ENCODE results near the gene KIF26B. TPM values are rescaled to one million over a fixed set of nuclear protein-coding genes. Genes with fewer than 3 reads are reported as not detected.

The KIF26B gene
- total RNA-seq, 1 experiment from 2014 or later: 0.04 TPM

DNA sequence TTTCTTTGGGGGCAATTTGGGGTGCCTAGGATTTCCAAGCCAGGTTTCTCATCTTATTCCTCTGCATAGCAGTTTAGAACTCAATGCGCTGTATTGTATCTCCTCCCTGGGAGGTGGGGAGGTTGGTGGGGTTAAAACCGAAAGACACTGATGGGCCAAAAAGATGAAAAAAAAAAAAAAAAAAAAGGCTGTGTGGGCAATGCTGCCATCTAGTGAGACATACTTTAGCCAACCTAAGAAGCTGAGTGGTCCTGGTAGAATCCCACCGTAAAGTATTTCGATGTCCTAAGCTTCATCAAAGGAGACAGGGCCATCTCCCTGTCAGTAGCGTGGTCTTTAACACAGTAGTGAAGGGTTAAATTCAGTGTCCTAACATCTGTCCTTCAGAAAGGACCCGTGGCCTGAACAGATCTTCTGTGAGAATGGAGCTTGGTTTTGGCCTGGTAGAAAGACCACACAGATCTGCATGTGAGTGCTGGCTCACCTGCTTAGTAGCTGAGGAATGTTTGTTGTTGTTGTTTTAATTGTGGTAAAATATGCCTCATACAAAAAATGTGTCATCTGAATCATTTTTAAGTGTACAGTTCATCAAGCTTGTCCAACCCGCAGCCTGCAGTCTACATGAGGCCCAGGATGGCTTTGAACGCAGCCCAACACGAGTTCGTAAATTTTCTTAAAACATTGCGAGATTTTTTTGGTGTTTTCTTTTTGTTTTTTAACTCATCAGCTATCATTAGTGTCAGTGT, 226.2 kb downstream of the KIF26B start:
- Histone ChIP-seq H3K9ac (ENCODE audit: low read length) (no peak overlapping the region), H3K4me1 (ENCODE audit: insufficient read depth, low read length) (no peaks in the 10 kb centered on the region), H2AFZ (ENCODE audit: low read length) (no peak overlapping the region), H3K9me3 (ENCODE audit: low read length) (no peaks in the 10 kb centered on the region), H3K4me3 (ENCODE audit: low read length) (no peak overlapping the region), H3K36me3 (ENCODE audit: low read depth, low read length) (no peaks in the 10 kb centered on the region), H3K27me3 (ENCODE audit: low read length) (peaks cover 70% of the 10 kb centered on the region), H3K27ac (ENCODE audit: low read length) (no peak overlapping the region), H3K79me2 (ENCODE audit: low read length) (no peaks in the 10 kb centered on the region), H3K4me2 (ENCODE audit: low read length) (no peak overlapping the region), H4K20me1 (ENCODE audit: low read length) (no peaks in the 10 kb centered on the region), H3F3A (ENCODE audit: low read length, unreplicated experiment) (no peaks in the 10 kb centered on the region), H3K9me2 (replicated peaks; ENCODE audit: low read length) (no peaks in the 10 kb centered on the region; the same call in 1 of the 2 replicates)
- DNase-seq (no peak), ATAC-seq (no peak)
- intact Hi-C loops (cut with micrococcal nuclease): loop anchor here (2.0 kb wide), 1 partner anchor 228 kb away; no protein-coding TSS in a partner anchor
- POLR2A ChIA-PET (ENCODE audit: unreplicated experiment): no interaction called here
- TF ChIP-seq, protein P1, sequence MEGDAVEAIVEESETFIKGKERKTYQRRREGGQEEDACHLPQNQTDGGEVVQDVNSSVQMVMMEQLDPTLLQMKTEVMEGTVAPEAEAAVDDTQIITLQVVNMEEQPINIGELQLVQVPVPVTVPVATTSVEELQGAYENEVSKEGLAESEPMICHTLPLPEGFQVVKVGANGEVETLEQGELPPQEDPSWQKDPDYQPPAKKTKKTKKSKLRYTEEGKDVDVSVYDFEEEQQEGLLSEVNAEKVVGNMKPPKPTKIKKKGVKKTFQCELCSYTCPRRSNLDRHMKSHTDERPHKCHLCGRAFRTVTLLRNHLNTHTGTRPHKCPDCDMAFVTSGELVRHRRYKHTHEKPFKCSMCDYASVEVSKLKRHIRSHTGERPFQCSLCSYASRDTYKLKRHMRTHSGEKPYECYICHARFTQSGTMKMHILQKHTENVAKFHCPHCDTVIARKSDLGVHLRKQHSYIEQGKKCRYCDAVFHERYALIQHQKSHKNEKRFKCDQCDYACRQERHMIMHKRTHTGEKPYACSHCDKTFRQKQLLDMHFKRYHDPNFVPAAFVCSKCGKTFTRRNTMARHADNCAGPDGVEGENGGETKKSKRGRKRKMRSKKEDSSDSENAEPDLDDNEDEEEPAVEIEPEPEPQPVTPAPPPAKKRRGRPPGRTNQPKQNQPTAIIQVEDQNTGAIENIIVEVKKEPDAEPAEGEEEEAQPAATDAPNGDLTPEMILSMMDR (conservative IDR thresholded peaks at IDR 0.05; ENCODE audit: low read depth, low read length): peak; percentile 65
- TF ChIP-seq EZH2phosphoT487 (IDR thresholded peaks at IDR 0.05; ENCODE audit: borderline replicate concordance, low read length) (no peak), EZH2 (IDR thresholded peaks at IDR 0.05; ENCODE audit: low read length, unreplicated experiment) (no peak)
- no TSS peak for BruUV-seq (replicated peaks)
- CTCF ChIA-PET: interaction anchor here (0.7 to 1.0 kb wide), 5 partner anchors 58 to 228 kb away, joined by 3 to 13 read pairs (median 9); no protein-coding TSS in a partner anchor

DNA sequence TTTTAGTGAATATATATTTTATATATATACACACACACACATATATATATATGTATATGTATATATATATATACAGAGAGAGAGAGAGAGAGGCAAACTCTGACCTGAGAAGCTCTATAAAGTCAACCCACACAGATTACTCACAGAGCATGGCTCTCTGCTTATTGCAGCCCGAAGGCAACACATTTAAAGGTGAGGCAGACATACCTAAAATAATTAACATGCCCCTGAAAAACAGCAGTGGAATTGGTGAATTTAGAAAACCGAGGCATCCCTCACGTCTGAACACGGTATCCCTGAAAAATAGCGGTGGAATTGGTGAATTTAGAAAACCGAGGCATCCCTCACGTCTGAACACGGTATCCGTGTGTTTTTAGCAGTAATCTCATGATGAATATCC, 228.2 kb downstream of the KIF26B start:
- H3F3A ChIP-seq (ENCODE audit: low read length, unreplicated experiment): no peaks in the 10 kb centered on the region
- H3K9ac ChIP-seq (ENCODE audit: low read length): no peak overlapping the region
- no peak overlapping the region for H3K4me2 ChIP-seq (ENCODE audit: low read length)
- ChIA-PET CTCF (interaction anchor here (0.5 kb wide), 1 partner anchor 9 kb away, joined by 3 read pairs; no protein-coding TSS in a partner anchor), POLR2A (ENCODE audit: unreplicated experiment) (no interaction called here)
- DNase-seq (no peak), ATAC-seq (no peak)
- no peaks in the 10 kb centered on the region for H4K20me1 ChIP-seq (ENCODE audit: low read length)
- no peaks in the 10 kb centered on the region for H3K36me3 ChIP-seq (ENCODE audit: low read depth, low read length)
- H3K27me3 ChIP-seq (ENCODE audit: low read length): peaks cover 74% of the 10 kb centered on the region
- intact Hi-C loops (cut with micrococcal nuclease): no loop called here
- no peaks in the 10 kb centered on the region; the same call in 1 of the 2 replicates for H3K9me2 ChIP-seq (replicated peaks; ENCODE audit: low read length)
- no TSS peak for BruUV-seq (replicated peaks)
- H2AFZ ChIP-seq (ENCODE audit: low read length): no peak overlapping the region
- no peaks in the 10 kb centered on the region for H3K9me3 ChIP-seq (ENCODE audit: low read length)
- H3K4me3 ChIP-seq (ENCODE audit: low read length): no peak overlapping the region
- TF ChIP-seq EZH2 (IDR thresholded peaks at IDR 0.05; ENCODE audit: low read length, unreplicated experiment) (no peak), EZH2phosphoT487 (IDR thresholded peaks at IDR 0.05; ENCODE audit: borderline replicate concordance, low read length) (no peak)
- TF ChIP-seq, protein P1 (conservative IDR thresholded peaks at IDR 0.05; ENCODE audit: low read depth, low read length): no peak
- H3K4me1 ChIP-seq (ENCODE audit: insufficient read depth, low read length): no peaks in the 10 kb centered on the region
- H3K79me2 ChIP-seq (ENCODE audit: low read length): no peaks in the 10 kb centered on the region
- no peak overlapping the region for H3K27ac ChIP-seq (ENCODE audit: low read length)
